Posterior cingulate gyrus (tissue), 11 donors: Measurements from ENCODE around the gene FBXO4.
"Not testable (repeated sequence)": the region's sequence is repeated elsewhere in the genome, so short reads cannot be mapped to it uniquely, and the experiment has no call there.

Experiments
- DNase-seq, 10 donors: peaks; one replicate each; pipeline versions ENCODE4 v3.0.0 to v3.0.0-alpha.2; 2020 to 2021; ENCODE audit warnings: mixed read lengths in 3 of 10
- intact Hi-C: fragments of 100-400 bp; cut with DNase I; formaldehyde crosslinking; loops from one replicate; pipeline ENCODE4 v1.15.1; 2023

The FBXO4 gene

GRCh38 chr5:41921166-41921565 lies 3.9 kb upstream of the FBXO4 start:
- intact Hi-C loops, result no loop called here

GRCh38 chr5:41921874-41922273 lies 3.2 kb upstream of the FBXO4 start:
- intact Hi-C loops, result no loop called here
- DNase-seq, result no peak

More at GRCh38 chr5:41921166-41921565, 3.9 kb upstream of the FBXO4 start:
- DNase-seq, result no peak

- intact Hi-C loops, result no loop called here
- DNase-seq, result no peak
Observed at GRCh38 chr5:41924526-41924871, 582 bp upstream of the FBXO4 start.

GRCh38 chr5:41925555-41925951 lies 472 bp downstream of the FBXO4 start:
- DNase-seq, result peak in 5 of 10 donors; percentile 15 to 81 (median 18)
- intact Hi-C loops, result loop anchor here (1.0 kb wide), 2 partner anchors 21 to 69 kb away; partner anchors contain the start of gene RIMOC1

GRCh38 chr5:41927604-41928003 lies 2.5 kb downstream of the FBXO4 start:
- DNase-seq, result no peak
- intact Hi-C loops, result no loop called here

- DNase-seq, result no peak
- intact Hi-C loops, result no loop called here
Observed at GRCh38 chr5:41929035-41929434, 4.0 kb downstream of the FBXO4 start.

GRCh38 chr5:41932770-41933169 lies 7.7 kb downstream of the FBXO4 start:
- intact Hi-C loops, result no loop called here
- no peak for DNase-seq

GRCh38 chr5:41935544-41935943 lies 10.5 kb downstream of the FBXO4 start:
- intact Hi-C loops, result no loop called here
- DNase-seq, result no peak

- intact Hi-C loops, result no loop called here
- DNase-seq, result no peak
Observed at GRCh38 chr5:41940641-41941040, 15.6 kb downstream of the FBXO4 start.

- DNase-seq, intact Hi-C loops: not testable (repeated sequence)
Observed at GRCh38 chr5:41945332-41945955, 20.4 kb downstream of the FBXO4 start.

- intact Hi-C loops, result no loop called here
- DNase-seq, result no peak
Observed at GRCh38 chr5:41951224-41951623, 26.1 kb downstream of the FBXO4 start.

- no peak for DNase-seq
- intact Hi-C loops, result no loop called here
Observed at GRCh38 chr5:41954286-41954685, 29.2 kb downstream of the FBXO4 start.

- no peak for DNase-seq
- intact Hi-C loops, result no loop called here
Observed at GRCh38 chr5:41955432-41956024, 30.4 kb downstream of the FBXO4 start.

GRCh38 chr5:41956943-41957342 lies 31.9 kb downstream of the FBXO4 start:
- no peak for DNase-seq
- intact Hi-C loops, result no loop called here

- DNase-seq, result no peak
- intact Hi-C loops, result no loop called here
Observed at GRCh38 chr5:41960481-41960880, 35.4 kb downstream of the FBXO4 start.

GRCh38 chr5:41961736-41962135 lies 36.7 kb downstream of the FBXO4 start:
- DNase-seq, result no peak
- intact Hi-C loops, result no loop called here

- no peak for DNase-seq
- intact Hi-C loops, result no loop called here
Observed at GRCh38 chr5:41962491-41962890, 37.4 kb downstream of the FBXO4 start.

GRCh38 chr5:41966401-41967105 lies 41.5 kb downstream of the FBXO4 start:
- intact Hi-C loops, result no loop called here
- no peak for DNase-seq

GRCh38 chr5:41967401-41967800 lies 42.3 kb downstream of the FBXO4 start:
- DNase-seq, result no peak
- intact Hi-C loops, result no loop called here

GRCh38 chr5:41968153-41968723 lies 43.2 kb downstream of the FBXO4 start:
- intact Hi-C loops, result no loop called here
- DNase-seq, result peak in 2 of 10 donors; percentile 58 to 76

- DNase-seq, result no peak
- intact Hi-C loops, result no loop called here
Observed at GRCh38 chr5:41973087-41973486, 48.0 kb downstream of the FBXO4 start.

- no peak for DNase-seq
- intact Hi-C loops, result no loop called here
Observed at GRCh38 chr5:41973887-41974286, 48.8 kb downstream of the FBXO4 start.
